ENCODE data around the gene MYO16. TPM values are rescaled to one million over a fixed set of nuclear protein-coding genes. Genes with fewer than 3 reads are reported as not detected.
"Not testable (repeated sequence)": the region's sequence is repeated elsewhere in the genome, so short reads cannot be mapped to it uniquely, and the experiment has no call there.

Gene MYO16
- total and polyA plus RNA-seq, 2 donors = 0.04 to 5.8 TPM

GRCh38 chr13:108777421-108778420 is 148.3 kb downstream of the MYO16 start:
- Histone ChIP-seq H3K27ac (ENCODE audit: low read depth) (no peak overlapping the region), H3K4me3 (ENCODE audit: low read depth, low read length) (no peak overlapping the region), H3K4me1 (ENCODE audit: insufficient read depth) (no peaks in the 10 kb centered on the region), H3K36me3 (ENCODE audit: insufficient read depth) (no peaks in the 10 kb centered on the region)
- DNase-seq (ENCODE audit: extremely low spot score) = no peak
- 57% methylated on average over 9 of the region's 9 CpGs for WGBS

DNA sequence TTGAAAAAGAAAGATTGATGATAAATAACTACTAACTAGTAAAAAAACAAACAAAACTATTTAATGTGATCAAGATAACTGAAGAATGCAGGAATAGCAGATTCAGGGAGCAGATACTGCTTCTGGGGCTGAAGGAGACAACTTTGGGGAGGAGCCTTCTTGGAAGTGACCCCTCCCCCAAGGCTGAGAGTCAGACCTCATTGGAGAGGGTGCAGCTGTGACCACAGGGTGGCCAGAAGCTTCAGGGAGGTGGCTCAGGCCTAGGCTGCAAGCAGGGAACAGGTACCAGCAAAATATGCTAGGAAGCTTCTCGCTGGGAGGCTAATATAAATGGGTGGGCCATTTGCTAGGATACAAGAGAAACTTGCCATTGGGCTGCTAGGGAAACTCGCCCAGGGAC is 149.9 kb downstream of the MYO16 start:
- H3K4me3 ChIP-seq (ENCODE audit: low read depth, low read length) = no peak overlapping the region
- WGBS = 93% methylated on average over 2 of the region's 2 CpGs
- no peak for DNase-seq (ENCODE audit: extremely low spot score)
- H3K36me3 ChIP-seq (ENCODE audit: insufficient read depth) = no peaks in the 10 kb centered on the region
- no peaks in the 10 kb centered on the region for H3K4me1 ChIP-seq (ENCODE audit: insufficient read depth)
- H3K27ac ChIP-seq (ENCODE audit: low read depth) = no peak overlapping the region

- 79% methylated on average over 3 of the region's 3 CpGs for WGBS
- Histone ChIP-seq H3K27ac (ENCODE audit: low read depth) (no peak overlapping the region), H3K4me1 (ENCODE audit: insufficient read depth) (no peaks in the 10 kb centered on the region), H3K36me3 (ENCODE audit: insufficient read depth) (no peaks in the 10 kb centered on the region), H3K4me3 (ENCODE audit: low read depth, low read length) (no peak overlapping the region)
- DNase-seq (ENCODE audit: extremely low spot score) = no peak
These were observed 151.3 kb downstream of the MYO16 start for GRCh38 chr13:108780706-108781105.

- no peak overlapping the region for H3K27ac ChIP-seq (ENCODE audit: low read depth)
- 79% methylated on average over 4 of the region's 4 CpGs for WGBS
- no peak for DNase-seq (ENCODE audit: extremely low spot score)
- H3K4me1 ChIP-seq (ENCODE audit: insufficient read depth) = no peaks in the 10 kb centered on the region
- H3K4me3 ChIP-seq (ENCODE audit: low read depth, low read length) = no peak overlapping the region
- H3K36me3 ChIP-seq (ENCODE audit: insufficient read depth) = no peaks in the 10 kb centered on the region
These were observed 151.9 kb downstream of the MYO16 start for GRCh38 chr13:108781312-108781711.

GRCh38 chr13:108782480-108782879 is 153.1 kb downstream of the MYO16 start:
- H3K27ac ChIP-seq (ENCODE audit: low read depth); H3K4me3 ChIP-seq (ENCODE audit: low read depth, low read length); DNase-seq (ENCODE audit: extremely low spot score); H3K36me3 ChIP-seq (ENCODE audit: insufficient read depth); H3K4me1 ChIP-seq (ENCODE audit: insufficient read depth): not testable (repeated sequence)
- WGBS = 93% methylated on average over 2 of the region's 2 CpGs

GRCh38 chr13:108785844-108786243 is 156.4 kb downstream of the MYO16 start:
- 78% methylated on average over 3 of the region's 3 CpGs for WGBS
- H3K27ac ChIP-seq (ENCODE audit: low read depth) = no peak overlapping the region
- H3K4me3 ChIP-seq (ENCODE audit: low read depth, low read length) = no peak overlapping the region
- H3K36me3 ChIP-seq (ENCODE audit: insufficient read depth) = no peaks in the 10 kb centered on the region
- no peak for DNase-seq (ENCODE audit: extremely low spot score)
- H3K4me1 ChIP-seq (ENCODE audit: insufficient read depth) = no peaks in the 10 kb centered on the region

GRCh38 chr13:108786456-108787200 is 157.2 kb downstream of the MYO16 start:
- Histone ChIP-seq H3K27ac (ENCODE audit: low read depth) (no peak overlapping the region), H3K4me1 (ENCODE audit: insufficient read depth) (no peaks in the 10 kb centered on the region), H3K4me3 (ENCODE audit: low read depth, low read length) (no peak overlapping the region), H3K36me3 (ENCODE audit: insufficient read depth) (no peaks in the 10 kb centered on the region)
- no peak for DNase-seq (ENCODE audit: extremely low spot score)
- WGBS = 52% methylated on average over 11 of the region's 11 CpGs

GRCh38 chr13:108787700-108788414 is 158.4 kb downstream of the MYO16 start:
- Histone ChIP-seq H3K4me1 (ENCODE audit: insufficient read depth) (no peaks in the 10 kb centered on the region), H3K27ac (ENCODE audit: low read depth) (no peak overlapping the region), H3K4me3 (ENCODE audit: low read depth, low read length) (no peak overlapping the region), H3K36me3 (ENCODE audit: insufficient read depth) (no peaks in the 10 kb centered on the region)
- DNase-seq (ENCODE audit: extremely low spot score) = no peak
- 45% methylated on average over 14 of the region's 14 CpGs for WGBS

DNA sequence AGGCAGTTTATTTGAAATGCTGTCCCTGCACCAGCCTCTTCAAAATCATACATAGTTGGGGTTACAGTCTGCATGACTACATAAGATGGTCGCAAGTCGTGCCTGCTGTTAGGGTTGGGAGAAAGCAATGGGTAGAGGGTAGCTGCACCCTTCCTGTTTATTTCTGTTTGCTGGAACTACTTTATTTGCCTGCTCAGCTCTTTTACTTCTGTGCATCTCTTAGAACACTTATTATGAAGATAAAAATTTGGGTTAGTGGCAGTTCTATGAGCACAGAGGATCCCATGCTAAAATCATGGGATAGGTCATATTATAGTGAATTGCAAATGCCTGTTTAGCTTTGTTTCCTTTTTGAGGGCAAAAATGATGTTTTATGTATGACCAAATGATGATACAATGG is 160.1 kb downstream of the MYO16 start:
- no peak for DNase-seq (ENCODE audit: extremely low spot score)
- H3K4me3 ChIP-seq (ENCODE audit: low read depth, low read length) = no peak overlapping the region
- no peak overlapping the region for H3K27ac ChIP-seq (ENCODE audit: low read depth)
- whole genome bisulfite sequencing = 82% methylated on average over 2 of the region's 2 CpGs
- H3K36me3 ChIP-seq (ENCODE audit: insufficient read depth) = no peaks in the 10 kb centered on the region
- no peaks in the 10 kb centered on the region for H3K4me1 ChIP-seq (ENCODE audit: insufficient read depth)

GRCh38 chr13:108795841-108796240 is 166.4 kb downstream of the MYO16 start:
- no peak for DNase-seq (ENCODE audit: extremely low spot score)
- H3K27ac ChIP-seq (ENCODE audit: low read depth) = no peak overlapping the region
- H3K36me3 ChIP-seq (ENCODE audit: insufficient read depth) = no peaks in the 10 kb centered on the region
- 64% methylated on average over 4 of the region's 4 CpGs for WGBS
- no peak overlapping the region for H3K4me3 ChIP-seq (ENCODE audit: low read depth, low read length)
- H3K4me1 ChIP-seq (ENCODE audit: insufficient read depth) = no peaks in the 10 kb centered on the region

GRCh38 chr13:108797354-108797753 is 167.9 kb downstream of the MYO16 start:
- WGBS = 82% methylated on average over 3 of the region's 3 CpGs
- no peak for DNase-seq (ENCODE audit: extremely low spot score)
- no peak overlapping the region for H3K4me3 ChIP-seq (ENCODE audit: low read depth, low read length)

GRCh38 chr13:108807841-108808240 is 178.4 kb downstream of the MYO16 start:
- Histone ChIP-seq H3K4me1 (ENCODE audit: insufficient read depth) (no peaks in the 10 kb centered on the region), H3K27ac (ENCODE audit: low read depth) (no peak overlapping the region), H3K36me3 (ENCODE audit: insufficient read depth) (no peaks in the 10 kb centered on the region), H3K4me3 (ENCODE audit: low read depth, low read length) (no peak overlapping the region)
- no peak for DNase-seq (ENCODE audit: extremely low spot score)

More at GRCh38 chr13:108797354-108797753, 167.9 kb downstream of the MYO16 start:
- no peak overlapping the region for H3K27ac ChIP-seq (ENCODE audit: low read depth)
- H3K36me3 ChIP-seq (ENCODE audit: insufficient read depth) = no peaks in the 10 kb centered on the region
- no peaks in the 10 kb centered on the region for H3K4me1 ChIP-seq (ENCODE audit: insufficient read depth)

- WGBS = 96% methylated on average over 5 of the region's 5 CpGs
These were observed 182.8 kb downstream of the MYO16 start for GRCh38 chr13:108812165-108812564.

More at GRCh38 chr13:108812165-108812564, 182.8 kb downstream of the MYO16 start:
- DNase-seq (ENCODE audit: extremely low spot score) = no peak
- H3K4me1 ChIP-seq (ENCODE audit: insufficient read depth) = no peaks in the 10 kb centered on the region
- no peaks in the 10 kb centered on the region for H3K36me3 ChIP-seq (ENCODE audit: insufficient read depth)
- no peak overlapping the region for H3K4me3 ChIP-seq (ENCODE audit: low read depth, low read length)
- H3K27ac ChIP-seq (ENCODE audit: low read depth) = no peak overlapping the region
